Calu3 (cell line): Measurements from ENCODE around the gene CCDC124. TPM values are rescaled to one million over a fixed set of nuclear protein-coding genes. Genes with fewer than 3 reads are reported as not detected.
"Not testable (repeated sequence)": the region's sequence is repeated elsewhere in the genome, so short reads cannot be mapped to it uniquely, and the experiment has no call there.

Source experiments
- BruUV-seq: library from RNA; stranded (reverse); fragments of 400-500 nt; replicated peaks from 2 replicates; lab custom pipeline; 2021; lab: Mats Ljungman, UMichigan
- CTCF ChIA-PET: fragments of 300-600 bp; sonication (Branson Sonifier 250); formaldehyde crosslinking; loops from one replicate; lab custom pipeline; 2022; ENCODE audit warnings: antibody characterized with exemption; lab: Charles Lee
- DNase-seq: peaks from one replicate; pipeline ENCODE4 v3.0.0; 2022
- H3K27ac Mint-ChIP-seq: one replicate; pipeline ENCODE4 v1.8.0; 2022; ENCODE audit warnings: mixed read lengths; ENCODE audit not compliant: unreplicated experiment
- H3K27me3 Mint-ChIP-seq: one replicate; pipeline ENCODE4 v1.8.0; 2022; ENCODE audit warnings: mixed read lengths; ENCODE audit not compliant: unreplicated experiment
- H3K36me3 Mint-ChIP-seq: one replicate; pipeline ENCODE4 v1.8.0; 2022; ENCODE audit warnings: mild to moderate bottlenecking, moderate library complexity, mixed read lengths; ENCODE audit not compliant: insufficient read depth, unreplicated experiment
- H3K4me1 Mint-ChIP-seq: one replicate; pipeline ENCODE4 v1.8.0; 2022; ENCODE audit warnings: mild to moderate bottlenecking, low read depth, mixed read lengths; ENCODE audit not compliant: unreplicated experiment
- H3K4me3 Mint-ChIP-seq: one replicate; pipeline ENCODE4 v1.8.0; 2022; ENCODE audit warnings: mild to moderate bottlenecking, low read depth, moderate library complexity, mixed read lengths; ENCODE audit not compliant: unreplicated experiment
- H3K9me3 Mint-ChIP-seq: one replicate; pipeline ENCODE4 v1.8.0; 2022; ENCODE audit warnings: low read depth, mixed read lengths; ENCODE audit not compliant: unreplicated experiment
- CTCF ChIP-seq: fragments of 200-600 bp; IDR thresholded peaks from one replicate; pipeline ENCODE4 v1.8.0; 2022; ENCODE audit warnings: antibody characterized with exemption; ENCODE audit not compliant: unreplicated experiment
- intact Hi-C: fragments of 100-400 bp; cut with micrococcal nuclease; formaldehyde crosslinking; loops from one replicate; pipeline ENCODE4 v1.10.0; 2022; ENCODE audit not compliant: unreplicated experiment
- total RNA-seq: library from RNA; stranded (reverse); gene quantifications from 2 replicates; pipeline ENCODE4 v1.2.3, GENCODE V29; 2022

Gene CCDC124
- total RNA-seq, 1 experiment from 2014 or later = 51.1 TPM

GRCh38 chr19:17985037-17985818 lies 52.4 kb downstream of the CCDC124 start:
- no TSS peak for BruUV-seq
- CTCF ChIA-PET = no interaction called here
- no peak for DNase-seq
- Mint-ChIP-seq H3K4me3 (no peak overlapping the region), H3K4me1 (no peaks in the 10 kb centered on the region), H3K27me3 (peaks cover 28% of the 10 kb centered on the region), H3K9me3 (no peaks in the 10 kb centered on the region), H3K36me3 (no peaks in the 10 kb centered on the region), H3K27ac (no peak overlapping the region)
- intact Hi-C loops = no loop called here
- no peak for TF ChIP-seq CTCF

- H3K36me3 Mint-ChIP-seq, H3K9me3 Mint-ChIP-seq, intact Hi-C loops, H3K27ac Mint-ChIP-seq, CTCF ChIA-PET, BruUV-seq, H3K4me1 Mint-ChIP-seq, DNase-seq, H3K4me3 Mint-ChIP-seq: not testable (repeated sequence)
- peaks cover 14% of the 10 kb centered on the region for H3K27me3 Mint-ChIP-seq
These were observed 53.8 kb downstream of the CCDC124 start for GRCh38 chr19:17986569-17986968.

- Mint-ChIP-seq H3K27ac (no peak overlapping the region), H3K27me3 (no peaks in the 10 kb centered on the region), H3K4me3 (no peak overlapping the region), H3K36me3 (no peaks in the 10 kb centered on the region), H3K9me3 (no peaks in the 10 kb centered on the region), H3K4me1 (no peaks in the 10 kb centered on the region)
- TF ChIP-seq CTCF = no peak
- intact Hi-C loops = no loop called here
- no TSS peak for BruUV-seq
- CTCF ChIA-PET = no interaction called here
- DNase-seq = no peak
These were observed 55.3 kb downstream of the CCDC124 start for GRCh38 chr19:17988161-17988560.

GRCh38 chr19:17989425-17990094 lies 56.7 kb downstream of the CCDC124 start:
- no peaks in the 10 kb centered on the region for H3K4me1 Mint-ChIP-seq
- no peak overlapping the region for H3K27ac Mint-ChIP-seq
- no peak overlapping the region for H3K4me3 Mint-ChIP-seq
- DNase-seq = no peak
- no peaks in the 10 kb centered on the region for H3K36me3 Mint-ChIP-seq
- CTCF ChIA-PET = no interaction called here
- no TSS peak for BruUV-seq
- intact Hi-C loops = no loop called here
- H3K9me3 Mint-ChIP-seq = no peaks in the 10 kb centered on the region
- H3K27me3 Mint-ChIP-seq = no peaks in the 10 kb centered on the region
- TF ChIP-seq CTCF = no peak
